ENCODE data around the gene BAIAP2L1. TPM values are rescaled to one million over a fixed set of nuclear protein-coding genes. Genes with fewer than 3 reads are reported as not detected.
"Not testable (repeated sequence)": the region's sequence is repeated elsewhere in the genome, so short reads cannot be mapped to it uniquely, and the experiment has no call there.

The BAIAP2L1 gene
- polyA plus RNA-seq (ENCODE audit: insufficient read length) = 17.8 TPM
- long read RNA-seq, donor 1, partial matches to known transcripts = 0 of 21 reads
- long read RNA-seq, donor 1, other reads (novel, unspliced or antisense) = 21 of 21 reads
- long read RNA-seq, donor 2, partial matches to known transcripts = 0 of 2 reads
- long read RNA-seq, donor 2, other reads (novel, unspliced or antisense) = 0 of 2 reads
- long read RNA-seq, donor 3, partial matches to known transcripts = 0 of 2 reads
- long read RNA-seq, donor 3, other reads (novel, unspliced or antisense) = 0 of 2 reads
- long read RNA-seq, donor 4 = 0 reads
- long read RNA-seq, donor 5, transcript BAIAP2L1-201 (14 exons, 3,622 nt) = major isoform, 5 of 5 reads
- long read RNA-seq, donor 5, partial matches to known transcripts = 0 of 5 reads
- long read RNA-seq, donor 5, other reads (novel, unspliced or antisense) = 0 of 5 reads
- long read RNA-seq, donor 6, partial matches to known transcripts = 0 of 30 reads
- long read RNA-seq, donor 6, other reads (novel, unspliced or antisense) = 30 of 30 reads
- long read RNA-seq, donor 7, partial matches to known transcripts = 29 of 37 reads
- long read RNA-seq, donor 7, other reads (novel, unspliced or antisense) = 8 of 37 reads
- long read RNA-seq, donor 8, partial matches to known transcripts = 5 of 5 reads
- long read RNA-seq, donor 8, other reads (novel, unspliced or antisense) = 0 of 5 reads

DNA sequence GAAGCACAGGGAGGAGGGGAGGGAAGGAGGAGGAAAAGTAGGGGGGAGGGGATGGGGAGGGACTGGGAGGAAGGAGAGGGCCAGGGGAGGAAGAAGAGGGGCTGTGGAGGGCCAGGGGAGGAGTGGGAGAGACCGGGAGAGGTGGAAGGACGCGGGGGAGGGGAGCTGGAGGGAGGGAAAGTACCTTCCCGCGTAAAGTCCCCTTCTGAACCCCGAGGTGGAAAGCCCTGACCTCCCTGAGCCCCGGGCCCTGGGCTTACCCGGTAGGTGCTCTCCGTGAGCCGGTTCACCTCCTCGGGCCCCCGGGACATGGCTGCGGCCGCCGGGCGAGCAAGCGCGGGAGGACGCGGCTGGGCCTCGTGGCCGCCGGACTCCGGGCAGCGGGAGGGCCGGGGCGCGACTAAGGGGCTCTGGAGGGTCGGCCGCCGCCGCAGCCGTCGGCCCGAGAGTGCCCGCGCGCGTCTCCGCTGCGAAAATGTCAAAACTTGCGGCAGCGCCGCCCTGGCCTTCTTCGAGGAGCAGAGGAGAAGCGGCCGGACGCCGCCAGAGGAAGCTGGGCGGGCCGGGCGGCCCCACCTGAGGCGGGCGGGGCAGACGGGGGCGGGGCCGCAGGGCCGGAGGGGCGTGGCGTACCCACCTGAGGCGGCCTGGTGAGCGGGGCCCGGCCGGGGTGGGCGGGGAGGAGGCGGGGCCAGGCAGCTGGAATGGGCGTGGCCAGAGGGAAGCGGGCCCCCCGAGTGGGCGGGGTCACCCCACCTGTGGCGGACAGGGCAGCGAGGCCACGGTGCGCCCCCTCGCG, at the start of gene BAIAP2L1:
Gene BAIAP2L1, minus strand, starts transcription at position 549 of the 799 bp plus-strand sequence. Its CDS starts 238 bp downstream, at position 311.
- DNase-seq = peak; percentile 78

GRCh38 chr7:98448766-98449165, 47.9 kb upstream of the BAIAP2L1 start:
- no peak for DNase-seq

GRCh38 chr7:98440992-98441391, 40.1 kb upstream of the BAIAP2L1 start:
- not testable (repeated sequence) for DNase-seq

GRCh38 chr7:98439484-98439883, 38.6 kb upstream of the BAIAP2L1 start:
- DNase-seq = no peak

DNA sequence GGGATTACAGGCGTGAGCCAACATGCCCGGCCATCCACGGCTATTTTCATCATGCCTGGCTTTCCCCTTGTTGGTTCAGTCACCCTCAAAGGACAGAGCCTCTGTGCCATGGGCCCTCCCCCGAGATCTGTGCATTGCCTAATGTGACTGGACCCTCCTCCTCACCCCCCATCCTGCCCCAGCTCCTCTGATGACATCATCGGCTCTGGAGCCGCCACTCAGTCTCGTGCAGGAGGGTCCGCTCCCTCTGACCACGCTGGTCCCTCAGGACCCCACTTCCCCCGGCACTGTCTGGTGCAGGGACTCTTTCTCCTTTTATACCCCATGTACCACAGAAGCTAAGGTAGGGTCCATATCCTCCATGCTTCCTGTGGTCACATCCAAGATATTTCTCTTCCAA, 33.2 kb upstream of the BAIAP2L1 start:
- DNase-seq = no peak

DNA sequence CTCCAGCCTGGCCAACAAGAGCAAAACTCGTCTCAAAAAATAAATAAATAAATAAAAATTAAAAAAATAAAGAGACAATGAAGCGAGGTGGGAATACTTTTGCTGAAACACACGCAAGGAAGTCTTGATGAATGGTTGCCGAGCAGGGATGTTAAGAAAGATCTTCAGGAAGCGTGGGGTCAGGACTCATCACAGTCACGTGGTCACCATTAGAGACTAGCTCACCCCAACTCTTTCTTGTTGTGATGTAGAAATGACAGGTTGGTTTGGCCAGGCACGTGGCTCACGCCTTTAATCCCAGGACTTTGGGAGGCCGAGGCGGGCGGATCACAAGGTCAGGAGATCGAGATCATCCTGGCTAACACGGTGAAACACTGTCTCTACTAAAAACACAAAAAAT, 28.9 kb upstream of the BAIAP2L1 start:
- no peak for DNase-seq

DNA sequence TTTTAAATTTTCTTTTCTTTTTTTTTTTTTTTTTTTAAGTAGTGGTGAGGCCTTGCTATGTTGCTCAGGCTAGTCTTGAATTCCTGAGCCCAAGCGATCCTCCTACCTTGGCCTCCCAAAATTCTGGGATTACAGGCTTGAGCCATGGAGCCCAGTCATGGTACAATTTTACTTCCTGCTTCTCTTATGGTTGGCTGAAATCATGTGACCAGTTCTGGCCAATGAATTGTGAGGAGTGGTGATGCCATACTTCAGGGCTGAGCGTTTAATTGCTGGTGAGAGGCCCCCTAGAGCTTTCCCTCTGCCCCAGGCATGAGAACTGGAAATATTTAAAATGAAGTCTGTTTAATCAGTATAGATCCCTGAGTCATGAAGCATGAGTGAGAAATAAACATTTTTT, 22.2 kb upstream of the BAIAP2L1 start:
- DNase-seq = no peak

DNA sequence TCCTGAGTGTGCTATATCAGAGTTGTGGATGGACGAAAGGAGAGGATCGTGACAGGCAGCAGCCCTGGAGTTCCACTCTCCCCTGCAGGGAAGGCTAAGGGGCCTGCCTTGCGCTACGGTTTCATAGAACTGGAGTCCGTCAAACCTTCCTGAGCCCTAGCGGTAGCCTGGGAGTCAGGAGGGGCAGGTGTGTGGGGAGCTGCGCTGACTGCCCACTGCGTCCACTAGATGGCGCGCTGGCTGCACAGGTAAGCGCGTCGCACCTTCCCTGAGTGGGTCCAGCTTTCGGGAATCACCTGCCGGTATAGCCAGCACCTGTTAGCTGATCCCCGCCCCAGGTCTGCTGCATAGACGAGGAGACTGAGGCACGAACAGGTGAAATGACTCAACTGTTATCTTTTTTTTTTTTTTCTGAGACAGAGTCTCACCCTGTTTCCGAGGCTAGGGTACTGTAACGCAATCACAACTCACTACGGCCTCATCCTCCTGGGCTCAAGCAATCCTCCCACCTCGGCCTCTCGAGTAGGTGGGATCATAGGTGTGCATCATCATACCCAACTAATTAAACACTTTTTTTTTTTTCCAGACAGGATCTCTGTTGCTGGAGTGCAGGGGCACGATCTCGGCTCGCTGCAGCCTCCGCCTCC, 20.2 kb upstream of the BAIAP2L1 start:
- peak; percentile 60 for DNase-seq

- DNase-seq = not testable (repeated sequence)
These were observed 19.1 kb upstream of the BAIAP2L1 start for GRCh38 chr7:98419988-98420387.

GRCh38 chr7:98419316-98419691, 18.4 kb upstream of the BAIAP2L1 start:
- DNase-seq = not testable (repeated sequence)

GRCh38 chr7:98418636-98419315, 17.9 kb upstream of the BAIAP2L1 start:
- no peak for DNase-seq

- no peak for DNase-seq
These were observed 17.4 kb upstream of the BAIAP2L1 start for GRCh38 chr7:98418271-98418635.

- DNase-seq = not testable (repeated sequence)
These were observed 16.8 kb upstream of the BAIAP2L1 start for GRCh38 chr7:98417604-98418270.

- DNase-seq = no peak
These were observed 13.5 kb upstream of the BAIAP2L1 start for GRCh38 chr7:98414205-98414900.

- DNase-seq = not testable (repeated sequence)
These were observed 12.8 kb upstream of the BAIAP2L1 start for GRCh38 chr7:98413655-98414054.

GRCh38 chr7:98409843-98410242, 9.0 kb upstream of the BAIAP2L1 start:
- DNase-seq = no peak

GRCh38 chr7:98408146-98408545, 7.3 kb upstream of the BAIAP2L1 start:
- DNase-seq = not testable (repeated sequence)

DNA sequence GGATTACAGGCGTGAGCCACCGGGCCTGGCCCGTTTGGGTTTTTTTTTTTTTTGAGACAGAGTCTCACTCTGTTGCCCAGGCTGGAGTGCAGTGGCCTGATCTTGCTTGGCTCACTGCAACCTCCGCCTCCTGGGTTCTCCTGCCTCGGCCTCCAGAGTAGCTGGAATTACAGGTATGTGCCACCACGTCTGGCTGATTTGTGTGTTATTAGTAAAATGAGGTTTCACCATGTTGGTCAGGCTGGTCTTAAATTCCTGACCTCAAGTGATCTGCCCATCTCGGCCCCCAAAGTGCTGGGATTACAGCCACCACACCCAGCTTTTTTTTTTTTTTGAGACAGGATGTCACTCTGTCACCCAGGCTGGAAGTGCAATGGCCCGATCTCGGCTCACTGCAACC, 5.9 kb upstream of the BAIAP2L1 start:
- DNase-seq = no peak

GRCh38 chr7:98404840-98405239, 4.0 kb upstream of the BAIAP2L1 start:
- no peak for DNase-seq

GRCh38 chr7:98399890-98400541, 874 bp downstream of the BAIAP2L1 start:
- peak; percentile 34 for DNase-seq
